Stimulated activated CD4-positive, alpha-beta T cell treated with anti-CD3 and anti-CD28 coated beads, Interleukin-4, amount 100 ng/mL, for 4 hours (primary cell): ENCODE measurements around the gene CCDC107.
A peak's percentile ranks its signal among the peaks of the same experiment; 100 is the strongest.

ENCODE experiments used
- DNase-seq, 2 experiments: peaks; one replicate each; pipeline ENCODE4 v3.0.0-alpha.2; 2020

Gene CCDC107

DNA sequence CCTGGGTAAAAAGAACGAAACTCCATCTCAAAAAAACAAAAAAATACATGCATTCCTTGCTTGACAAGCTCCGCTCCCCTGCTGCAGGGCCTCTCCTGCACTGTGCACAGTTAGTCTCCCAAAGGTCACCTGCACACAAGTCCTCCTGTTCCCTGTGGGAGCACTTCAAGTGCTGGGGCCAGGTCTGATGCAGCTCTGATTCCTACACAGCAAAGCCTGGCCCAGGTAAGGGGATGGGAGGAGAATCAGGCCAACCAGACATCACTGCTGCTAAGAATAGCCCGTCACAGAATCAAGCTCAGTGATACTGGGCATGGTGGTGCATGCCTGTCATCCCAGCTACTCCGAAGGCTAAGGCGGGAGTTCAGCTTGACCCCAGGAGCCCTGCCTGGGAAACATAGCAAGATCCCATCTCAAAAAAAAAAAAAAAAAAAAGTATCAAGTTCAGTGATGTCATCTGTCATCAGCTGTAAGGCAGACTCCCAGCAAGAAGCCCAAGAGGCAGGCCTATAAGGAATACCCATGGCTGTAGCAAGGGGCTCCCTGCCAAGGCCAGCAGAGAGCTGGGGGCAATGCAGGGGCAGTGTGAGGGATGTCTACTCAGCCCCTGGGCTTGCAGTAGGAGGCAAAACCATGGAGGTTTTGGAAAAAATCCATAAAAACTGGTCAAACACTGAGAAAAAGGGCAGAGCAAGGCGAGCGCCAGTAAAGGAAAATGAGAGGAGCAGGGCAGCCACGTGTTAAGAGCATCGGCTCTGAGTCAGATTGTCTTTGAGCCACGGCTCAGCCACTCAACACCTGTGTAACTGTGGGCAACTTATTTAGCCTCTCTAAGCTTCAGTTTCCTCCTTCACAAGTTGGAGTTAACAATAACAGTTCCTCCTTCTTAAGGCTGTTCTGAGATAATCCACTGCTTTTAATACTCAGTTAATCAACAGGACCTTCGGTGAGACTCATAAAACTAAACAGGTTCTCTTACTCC lies 28.4 kb downstream of the CCDC107 start:
- DNase-seq: no peak

DNA sequence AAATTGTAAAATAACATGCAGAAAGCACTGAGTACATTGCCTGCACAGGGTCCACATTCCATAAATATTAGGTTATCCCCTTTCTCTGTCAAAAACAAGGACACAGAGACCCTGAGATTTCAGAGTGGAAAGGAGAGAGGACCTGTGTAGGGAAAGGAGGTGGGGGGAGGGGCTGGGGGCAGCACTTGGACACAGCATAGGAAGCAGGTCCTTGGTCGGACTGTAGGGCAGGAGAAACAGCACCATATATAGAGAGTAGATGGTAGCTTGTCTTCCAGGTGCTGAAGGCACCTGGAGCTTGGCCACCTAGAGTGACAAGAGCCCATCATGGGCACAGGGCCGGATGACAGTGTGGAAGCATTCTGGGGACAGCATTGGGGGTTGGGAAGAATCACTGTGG lies 29.2 kb downstream of the CCDC107 start:
- no peak for DNase-seq

DNA sequence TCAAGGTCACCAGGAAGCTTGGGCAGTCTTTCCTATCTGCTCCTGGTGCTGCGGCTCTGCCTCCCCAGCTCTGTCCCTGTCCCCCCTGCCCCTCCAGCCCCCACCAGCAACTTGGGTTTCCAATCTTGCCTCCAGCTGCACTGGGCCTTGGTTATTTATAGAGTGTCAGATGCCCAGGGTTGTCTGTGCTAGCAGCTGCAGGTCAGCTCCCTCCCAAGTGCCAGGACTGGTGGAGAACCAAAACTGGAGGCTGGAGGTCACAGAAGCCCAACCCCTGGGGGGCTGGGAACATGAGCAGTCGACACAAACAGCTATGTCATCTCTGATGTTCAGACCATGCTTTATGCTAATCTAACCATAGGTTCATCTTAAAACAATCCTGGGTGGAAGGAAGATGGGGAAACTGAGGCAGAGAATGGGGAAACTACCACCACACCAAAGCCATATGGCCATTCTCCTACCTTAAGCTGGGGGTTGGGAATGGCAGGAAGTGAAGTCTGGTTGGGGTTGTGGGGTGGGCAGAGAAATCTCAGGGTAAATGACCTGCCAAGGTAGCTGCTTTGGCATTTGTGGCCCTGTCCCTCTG lies 30.0 kb downstream of the CCDC107 start:
- DNase-seq: no peak

GRCh38 chr9:35688558-35689541 lies 30.8 kb downstream of the CCDC107 start:
- no peak for DNase-seq

- DNase-seq: no peak
These were observed 31.6 kb downstream of the CCDC107 start, which contains the start of gene TPM2 for GRCh38 chr9:35689542-35690293. TSS of gene TPM2 (minus strand) at chr9:35689925. CDS start at chr9:35689817, 108 bp downstream.

DNA sequence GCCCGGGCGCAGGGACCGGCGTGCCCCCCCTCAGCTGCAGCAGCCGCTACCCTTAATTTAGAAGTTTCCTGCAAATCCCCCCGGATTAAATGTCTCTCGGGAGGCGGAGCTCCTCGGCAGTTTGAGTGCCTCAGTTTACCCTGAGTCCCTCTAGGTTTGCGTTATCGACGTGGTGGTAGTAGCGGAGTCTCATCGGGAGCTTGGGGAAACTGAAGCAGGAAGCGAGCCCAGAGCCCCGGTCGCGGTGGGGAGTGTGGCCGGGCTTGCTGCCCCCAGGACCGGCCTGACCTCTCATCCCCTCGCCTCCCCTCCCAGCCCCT lies 32.2 kb downstream of the CCDC107 start:
- DNase-seq: no peak

DNA sequence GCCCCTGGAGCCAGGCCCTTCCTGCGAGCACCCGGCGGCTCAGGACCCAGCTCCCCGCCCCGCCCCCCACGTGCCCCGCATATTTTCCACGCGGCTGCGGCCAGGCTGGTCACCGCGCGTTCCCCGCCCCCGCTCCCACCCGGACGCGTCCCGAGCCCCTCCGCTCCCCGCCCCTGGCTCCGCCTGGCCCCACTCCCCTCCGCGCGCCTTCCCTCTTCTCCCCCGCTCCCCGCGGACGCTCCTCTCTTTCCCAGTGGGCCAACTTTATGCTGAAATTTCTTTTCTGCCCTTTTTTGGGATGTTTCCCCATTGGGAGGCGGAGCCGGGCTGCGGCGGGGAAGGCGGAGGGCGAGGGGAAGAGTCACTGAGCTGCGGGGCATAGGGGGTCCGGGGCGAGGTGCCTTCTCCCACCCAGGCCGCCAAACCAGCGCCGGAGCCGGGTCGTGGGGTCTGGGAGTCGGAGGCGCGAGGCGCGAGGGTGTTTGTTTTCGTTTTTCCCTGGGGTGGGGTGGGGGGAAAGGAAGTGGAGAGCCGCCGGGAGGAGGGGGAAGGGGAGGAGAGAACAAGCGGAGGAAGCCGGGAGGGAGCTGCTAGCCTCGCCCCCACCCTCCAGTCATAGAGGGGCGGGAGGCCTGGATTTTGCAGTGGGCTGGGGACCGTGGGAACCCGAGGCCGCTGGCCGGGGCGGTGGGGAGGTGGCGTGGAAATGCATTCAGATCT lies 32.7 kb downstream of the CCDC107 start:
- peak; percentile 23 to 41 for DNase-seq

DNA sequence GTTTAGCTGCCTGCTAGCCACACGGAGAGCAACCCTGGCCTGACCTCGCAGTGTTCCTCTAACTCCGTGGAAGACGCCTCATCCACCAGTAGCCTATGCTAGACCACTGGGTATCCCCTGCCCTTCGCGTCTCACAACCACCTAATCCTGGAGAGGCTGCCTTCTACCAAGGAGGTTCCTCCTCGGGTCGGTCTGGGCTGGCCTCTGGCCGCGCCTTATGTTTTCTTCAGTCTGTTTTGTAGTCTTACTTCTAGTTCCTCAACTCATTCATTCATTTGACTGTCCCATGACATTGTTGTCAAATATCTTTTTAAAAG lies 33.2 kb downstream of the CCDC107 start:
- DNase-seq: no peak

GRCh38 chr9:35691757-35692301 lies 33.7 kb downstream of the CCDC107 start:
- no peak for DNase-seq

DNA sequence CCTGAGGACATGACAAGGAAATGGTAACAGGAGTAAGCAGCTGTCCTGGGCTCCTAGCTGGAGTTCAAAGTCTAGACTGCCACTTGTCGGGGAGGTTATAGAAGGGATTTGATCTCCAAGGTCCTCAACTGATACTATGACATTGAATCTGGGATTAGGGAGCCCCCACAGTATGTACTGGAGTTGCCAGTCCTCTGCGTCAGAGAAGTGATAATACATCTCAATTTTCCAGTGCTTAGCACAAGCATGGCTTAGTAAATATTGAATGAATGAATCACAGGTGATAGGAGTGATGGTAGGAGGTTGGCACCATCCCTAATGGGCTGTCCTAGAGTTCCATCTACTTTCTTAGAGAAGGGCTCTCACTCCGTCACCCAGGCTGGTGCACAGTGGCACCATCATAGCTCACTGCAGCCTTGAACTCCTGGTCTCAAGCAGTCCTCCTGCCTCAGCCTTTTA lies 37.9 kb downstream of the CCDC107 start:
- no peak for DNase-seq

GRCh38 chr9:35696520-35697215 lies 38.6 kb downstream of the CCDC107 start:
- DNase-seq: peak; percentile 42 to 50

- DNase-seq: no peak
These were observed 39.4 kb downstream of the CCDC107 start for GRCh38 chr9:35697486-35697885.

DNA sequence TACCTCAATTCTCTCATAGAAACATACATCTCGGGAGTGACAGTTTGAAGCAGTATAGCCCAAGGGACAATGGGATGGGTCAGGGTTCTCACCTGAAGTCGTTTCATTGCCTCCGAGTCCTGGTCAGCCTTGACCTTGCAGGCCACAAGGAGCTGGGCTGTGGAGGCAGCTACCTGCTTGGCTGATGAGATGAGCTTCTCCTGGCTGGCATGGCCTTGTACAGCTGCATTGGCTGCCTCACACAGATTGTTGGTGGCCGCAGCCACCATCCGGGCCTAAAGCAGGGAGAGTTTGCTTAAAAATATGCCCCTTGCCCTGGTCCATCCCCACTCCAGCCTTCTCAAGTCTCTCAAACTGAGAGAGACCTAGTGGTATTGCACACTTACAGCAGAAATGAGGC lies 40.1 kb downstream of the CCDC107 start:
- no peak for DNase-seq

GRCh38 chr9:35700031-35700430 lies 41.9 kb downstream of the CCDC107 start:
- DNase-seq: no peak

DNA sequence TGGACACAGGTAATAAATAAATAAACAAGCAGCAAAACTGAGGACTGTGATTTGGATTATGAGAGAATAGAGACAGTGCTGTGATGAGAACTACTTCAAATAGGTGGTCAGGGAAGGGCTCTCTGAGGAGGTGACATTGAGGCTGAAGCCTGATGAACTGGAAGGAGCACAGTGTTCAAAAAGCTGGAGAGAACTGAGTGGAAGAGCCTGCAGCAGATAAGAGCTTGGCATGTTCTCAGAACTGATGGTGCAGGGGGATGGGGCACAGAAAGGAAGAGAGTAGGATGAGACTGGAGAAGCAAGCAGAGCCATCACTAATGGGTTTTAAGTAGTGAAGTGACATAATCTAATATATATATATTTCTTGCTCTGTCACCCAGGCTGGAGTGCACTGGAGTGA lies 42.9 kb downstream of the CCDC107 start:
- no peak for DNase-seq

GRCh38 chr9:35702696-35703095 lies 44.6 kb downstream of the CCDC107 start:
- no peak for DNase-seq

DNA sequence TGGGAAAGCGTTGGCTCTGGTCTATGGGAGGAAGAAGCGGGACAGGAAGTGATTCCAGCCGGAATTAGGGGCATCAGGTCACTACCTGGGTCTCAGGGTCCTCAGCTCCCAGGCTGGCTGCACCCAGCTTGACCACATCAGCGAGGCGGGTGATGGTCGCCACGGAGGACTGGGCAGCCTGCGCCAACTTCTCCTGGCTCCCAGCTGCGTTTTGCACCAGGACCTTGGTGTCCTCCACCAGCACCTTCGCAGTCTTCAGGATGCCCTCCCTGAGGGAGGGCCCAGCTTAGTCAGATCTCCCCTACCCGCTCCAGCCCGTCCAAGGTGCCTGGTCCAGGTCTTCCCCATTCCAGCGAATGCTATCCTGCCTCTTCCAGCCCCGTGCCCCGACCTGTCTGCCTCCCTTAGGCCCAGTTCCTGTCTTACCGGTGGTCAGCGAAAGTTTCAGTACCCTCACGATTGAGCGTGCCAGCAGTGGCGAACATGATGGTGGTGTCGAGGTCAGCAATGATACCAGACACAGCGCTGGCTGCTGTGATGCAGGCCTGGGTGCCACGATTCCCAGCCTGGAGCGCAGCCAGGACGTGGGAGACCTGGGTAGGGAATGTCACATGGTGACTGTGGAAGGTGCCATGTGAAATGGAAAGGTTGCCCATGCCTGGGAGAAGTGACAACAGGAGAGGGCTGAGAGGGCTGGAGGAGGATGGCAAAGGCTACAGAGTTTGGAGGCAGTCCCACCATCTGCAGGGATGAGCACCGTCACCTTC lies 46.0 kb downstream of the CCDC107 start:
- DNase-seq: no peak

DNA sequence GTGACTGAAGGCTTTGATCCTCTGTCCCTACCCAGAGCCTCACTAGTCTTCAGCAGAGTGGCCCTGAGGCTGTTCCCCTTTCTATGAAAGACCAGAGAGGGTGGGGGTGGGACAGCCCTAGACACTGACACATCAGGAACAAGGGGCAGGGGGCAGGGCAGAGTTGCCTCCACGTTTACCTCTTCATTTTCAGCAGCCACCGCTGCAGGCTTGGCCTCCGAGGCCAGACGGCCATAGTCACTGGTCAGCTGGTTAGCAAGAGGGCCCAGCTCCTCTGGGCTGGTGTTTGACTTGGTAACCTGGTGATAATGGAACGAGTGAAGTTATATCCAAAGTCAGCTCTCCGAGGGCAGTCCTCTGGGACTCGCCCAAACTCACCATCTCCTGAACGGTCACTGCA lies 47.3 kb downstream of the CCDC107 start:
- no peak for DNase-seq

- DNase-seq: no peak
These were observed 47.8 kb downstream of the CCDC107 start for GRCh38 chr9:35705836-35706430.

DNA sequence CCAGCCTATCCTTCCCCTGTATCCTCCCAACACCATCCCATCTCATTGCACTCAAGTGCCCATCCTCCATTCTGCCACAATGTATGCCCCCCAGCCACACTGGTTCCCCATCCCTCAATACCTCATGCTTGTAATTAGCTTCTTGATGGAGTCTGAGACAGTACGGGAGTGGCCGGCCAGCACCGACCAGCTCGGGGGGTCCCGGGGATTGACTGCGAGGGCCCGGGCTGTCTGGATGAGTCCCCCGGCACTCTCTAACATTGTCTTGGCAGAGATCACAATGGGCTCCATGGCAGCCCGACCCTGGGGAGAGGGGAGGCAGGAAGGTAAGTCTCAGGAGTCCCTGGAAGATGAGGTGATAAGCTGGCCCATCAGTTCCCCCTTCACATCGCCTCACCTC lies 48.9 kb downstream of the CCDC107 start:
- no peak for DNase-seq
